Activated naive CD4-positive, alpha-beta T cell treated with anti-CD3 and anti-CD28 coated beads, Interleukin-2, amount 50 U/mL, for 72 hours (primary cell): Measurements from ENCODE around the gene DHX15. TPM values are rescaled to one million over a fixed set of nuclear protein-coding genes. Genes with fewer than 3 reads are reported as not detected.
"Not testable (repeated sequence)": the region's sequence is repeated elsewhere in the genome, so short reads cannot be mapped to it uniquely, and the experiment has no call there.

ENCODE experiments used
- ATAC-seq, 2 donors: fragments of 150-1000 bp; cut with Tn5 transposase; 2 replicates each; pipeline ENCODE4 v1.10.0; 2021; ENCODE audit warnings: mild to moderate bottlenecking in 2 of 2, moderate library complexity in 2 of 2
- DNase-seq, 2 donors: peaks; one replicate each; pipeline ENCODE4 v3.0.0; 2021 to 2022; ENCODE audit warnings: low spot score in 2 of 2
- H3K27ac Mint-ChIP-seq, 2 donors: one replicate each; pipeline ENCODE4 v1.8.0; 2022; ENCODE audit warnings: mild to moderate bottlenecking in 2 of 2, mixed read lengths in 2 of 2
- H3K36me3 Mint-ChIP-seq, 2 donors: one replicate each; pipeline ENCODE4 v1.8.0; 2022; ENCODE audit warnings: mixed read lengths in 2 of 2
- H3K9me3 Mint-ChIP-seq, 2 donors: one replicate each; pipeline ENCODE4 v1.8.0; 2022; ENCODE audit warnings: mixed read lengths in 2 of 2
- total RNA-seq, 2 donors: library from RNA; stranded (reverse); gene quantifications; one replicate each; pipeline ENCODE4 v1.2.3, GENCODE V29; 2022

Gene DHX15
- total RNA-seq, 2 donors from 2014 or later = 204 to 221 TPM

GRCh38 chr4:24521544-24521943 is 62.8 kb downstream of the DHX15 start:
- ATAC-seq (no peak), DNase-seq (no peak)
- Mint-ChIP-seq H3K36me3 (peaks cover 9 to 69% of the 10 kb centered on the region in 2 donors), H3K9me3 (no peaks in the 10 kb centered on the region), H3K27ac (peak overlapping the region; percentile 6 to 17)

GRCh38 chr4:24519649-24520048 is 64.7 kb downstream of the DHX15 start:
- Mint-ChIP-seq H3K36me3 (peaks cover 4 to 58% of the 10 kb centered on the region in 2 donors), H3K9me3 (no peaks in the 10 kb centered on the region), H3K27ac (no peak overlapping the region)
- DNase-seq = no peak
- ATAC-seq = no peak

DNA sequence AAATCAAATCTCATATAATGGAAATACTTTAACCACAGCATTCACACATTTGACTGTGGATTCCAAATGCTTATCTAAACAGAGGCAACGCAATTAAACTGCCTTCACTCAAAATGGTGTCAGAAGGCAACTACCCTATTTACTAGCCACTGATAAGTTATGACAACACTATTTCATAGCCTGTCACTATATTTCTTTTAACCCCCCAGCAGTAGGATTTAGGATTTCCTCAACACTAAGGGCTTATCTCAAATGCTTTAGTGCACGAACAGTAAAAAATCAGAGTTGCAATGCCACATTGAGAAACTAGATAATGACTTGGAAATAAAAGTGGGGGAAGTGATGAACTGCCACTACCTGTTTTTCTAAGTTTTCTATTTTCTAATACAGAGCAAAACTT is 66.7 kb downstream of the DHX15 start:
- DNase-seq = no peak
- Mint-ChIP-seq H3K9me3 (no peaks in the 10 kb centered on the region), H3K27ac (peak overlapping the region in 1 of 2 donors; percentile 68), H3K36me3 (peaks cover 4 to 42% of the 10 kb centered on the region in 2 donors)
- ATAC-seq = peak in 1 of 2 donors; percentile 17

- Mint-ChIP-seq H3K9me3 (no peaks in the 10 kb centered on the region), H3K36me3 (peaks cover 4 to 35% of the 10 kb centered on the region in 2 donors)
- peak; percentile 37 to 70 for ATAC-seq
Measured at GRCh38 chr4:24516926-24517325, 67.4 kb downstream of the DHX15 start.

DNA sequence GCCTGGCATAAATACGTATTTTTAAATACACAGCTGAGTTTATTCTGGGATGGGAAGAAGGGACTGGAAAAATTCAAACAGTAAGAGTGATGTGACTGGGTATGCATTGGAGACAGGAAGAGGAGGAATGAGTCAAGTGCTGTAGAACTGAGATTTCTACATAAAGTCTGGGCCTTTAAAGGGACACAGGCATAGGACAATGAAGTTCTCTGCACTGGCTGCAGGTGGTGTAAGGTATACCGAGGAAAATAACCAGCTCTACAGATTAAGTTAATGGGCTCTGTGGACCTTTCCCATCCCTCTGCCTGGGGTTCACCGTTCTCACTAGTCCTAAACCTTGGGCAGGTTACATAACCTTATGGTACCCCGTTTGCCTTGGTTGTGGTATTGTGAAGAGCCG is 68.7 kb downstream of the DHX15 start:
- ATAC-seq (no peak), DNase-seq (no peak)
- peak overlapping the region; percentile 49 to 92 for H3K27ac Mint-ChIP-seq
- no peaks in the 10 kb centered on the region for H3K9me3 Mint-ChIP-seq
- peaks cover 4 to 26% of the 10 kb centered on the region in 2 donors for H3K36me3 Mint-ChIP-seq

More at GRCh38 chr4:24516926-24517325, 67.4 kb downstream of the DHX15 start:
- no peak for DNase-seq
- peak overlapping the region; percentile 15 to 56 for H3K27ac Mint-ChIP-seq

GRCh38 chr4:24514808-24515207 is 69.5 kb downstream of the DHX15 start:
- peaks cover 4 to 22% of the 10 kb centered on the region in 2 donors for H3K36me3 Mint-ChIP-seq
- peak overlapping the region; percentile 49 to 50 for H3K27ac Mint-ChIP-seq
- ATAC-seq (no peak), DNase-seq (no peak)
- no peaks in the 10 kb centered on the region for H3K9me3 Mint-ChIP-seq

DNA sequence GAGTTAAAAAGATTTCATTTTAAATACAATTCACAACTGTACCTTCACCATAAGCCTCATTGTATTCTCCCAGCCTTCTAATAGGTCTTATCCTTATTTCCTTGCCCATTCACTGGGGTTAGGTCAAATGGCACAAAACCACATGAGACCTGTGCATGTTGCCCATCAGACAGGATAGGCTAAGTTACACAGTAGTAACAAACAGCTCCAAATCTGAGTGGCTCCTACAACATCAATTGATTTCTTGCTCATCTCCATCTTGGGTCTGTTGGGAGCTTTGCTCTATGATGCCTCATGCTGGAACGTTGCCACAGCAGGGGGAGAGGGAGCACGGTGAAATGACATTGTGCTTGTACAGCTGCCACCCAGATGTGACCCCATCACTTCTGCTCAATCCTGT is 70.6 kb downstream of the DHX15 start:
- no peak for DNase-seq
- peak overlapping the region; percentile 47 to 49 for H3K27ac Mint-ChIP-seq
- H3K9me3 Mint-ChIP-seq = no peaks in the 10 kb centered on the region
- ATAC-seq = no peak
- H3K36me3 Mint-ChIP-seq = peaks cover 4 to 16% of the 10 kb centered on the region in 2 donors

GRCh38 chr4:24511371-24512063 is 72.8 kb downstream of the DHX15 start:
- Mint-ChIP-seq H3K9me3 (no peaks in the 10 kb centered on the region), H3K27ac (no peak overlapping the region), H3K36me3 (peaks cover 0 to 7% of the 10 kb centered on the region in 2 donors)
- ATAC-seq = no peak
- DNase-seq = no peak

DNA sequence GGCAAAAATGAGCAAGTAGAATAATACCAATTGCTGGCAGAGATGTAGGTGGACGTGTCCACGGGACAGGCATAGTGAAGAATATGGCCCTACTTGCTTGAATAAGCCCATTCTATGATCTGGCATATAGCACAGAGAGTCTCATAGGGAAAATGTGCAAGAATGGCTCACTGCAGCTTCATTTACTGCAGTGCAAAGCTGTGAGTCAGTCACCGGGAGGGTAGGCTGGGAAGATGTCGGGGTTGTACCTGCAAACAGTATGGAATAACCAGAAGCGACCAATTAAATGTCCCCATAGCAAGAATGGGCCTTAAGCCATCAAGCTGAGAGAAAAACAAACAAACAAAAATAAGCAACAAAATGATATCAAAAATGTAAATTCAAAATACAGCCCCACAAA is 74.3 kb downstream of the DHX15 start:
- DNase-seq = no peak
- no peak for ATAC-seq
- Mint-ChIP-seq H3K36me3 (no peaks in the 10 kb centered on the region), H3K9me3 (no peaks in the 10 kb centered on the region), H3K27ac (peak overlapping the region in 1 of 2 donors; percentile 29)

DNA sequence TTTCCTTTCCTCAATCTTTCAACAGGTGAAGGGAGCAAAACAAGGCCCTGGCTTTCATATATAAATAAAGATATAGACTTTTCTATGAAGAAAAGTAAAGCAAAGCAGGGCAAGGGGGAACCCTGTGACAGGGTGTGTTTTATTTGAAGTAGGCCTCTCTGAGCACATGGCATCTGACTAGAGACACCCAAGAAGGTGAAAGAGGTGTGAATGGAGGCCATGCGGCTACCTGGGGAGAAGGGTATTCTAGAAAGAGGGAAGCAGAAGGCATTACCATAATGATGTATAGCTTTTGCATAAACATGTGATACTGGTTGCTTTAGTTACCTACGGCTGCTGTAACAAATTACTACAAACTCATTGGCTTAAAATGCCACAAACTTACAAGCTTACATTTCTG is 75.8 kb downstream of the DHX15 start:
- H3K9me3 Mint-ChIP-seq = no peaks in the 10 kb centered on the region
- H3K36me3 Mint-ChIP-seq = no peaks in the 10 kb centered on the region
- DNase-seq (no peak), ATAC-seq (no peak)
- H3K27ac Mint-ChIP-seq = peak overlapping the region in 1 of 2 donors; percentile 68

DNA sequence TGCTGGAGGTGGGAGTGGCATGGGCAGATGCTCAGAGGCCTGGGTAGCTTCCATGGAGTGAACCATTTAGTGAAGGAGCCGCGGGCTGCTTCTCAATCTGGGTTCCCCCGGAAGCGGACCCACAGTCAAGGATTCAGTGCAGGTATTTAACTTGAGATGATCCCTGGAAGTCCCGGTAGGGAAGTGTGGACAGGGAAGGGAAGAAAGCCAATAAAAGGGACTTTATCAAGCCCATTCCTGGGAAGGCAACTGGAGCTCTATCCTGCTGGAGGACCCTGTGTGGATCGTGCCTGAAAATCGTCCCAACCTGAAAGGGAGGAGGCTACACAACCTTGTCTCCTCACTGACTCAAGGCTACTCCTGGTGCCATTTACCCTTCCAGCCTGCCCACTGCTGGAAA is 76.9 kb downstream of the DHX15 start:
- no peaks in the 10 kb centered on the region for H3K9me3 Mint-ChIP-seq
- H3K27ac Mint-ChIP-seq = peak overlapping the region in 1 of 2 donors; percentile 70
- DNase-seq (no peak), ATAC-seq (peak in 1 of 2 donors; percentile 46)
- no peaks in the 10 kb centered on the region for H3K36me3 Mint-ChIP-seq

DNA sequence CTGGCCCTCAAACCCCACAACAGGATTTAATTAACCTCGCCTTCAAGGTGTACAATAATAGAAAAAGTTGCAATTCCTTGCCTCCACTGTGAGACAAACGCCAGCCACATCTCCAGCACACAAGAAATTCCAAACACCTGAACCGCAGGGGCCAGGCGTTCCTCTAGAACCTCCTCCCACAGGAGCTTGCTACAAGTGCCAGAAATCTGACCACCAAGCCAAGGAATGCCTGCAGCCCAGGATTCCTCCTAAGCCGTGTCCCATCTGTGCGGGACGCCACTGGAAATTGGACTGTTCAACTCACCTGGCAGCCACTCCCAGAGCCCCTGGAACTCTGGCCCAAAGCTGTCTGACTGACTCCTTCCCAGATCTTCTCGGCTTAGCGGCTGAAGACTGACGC is 81.3 kb downstream of the DHX15 start:
- DNase-seq, ATAC-seq, H3K9me3 Mint-ChIP-seq, H3K36me3 Mint-ChIP-seq: not testable (repeated sequence)
- H3K27ac Mint-ChIP-seq = peak overlapping the region in 1 of 2 donors; percentile 44

DNA sequence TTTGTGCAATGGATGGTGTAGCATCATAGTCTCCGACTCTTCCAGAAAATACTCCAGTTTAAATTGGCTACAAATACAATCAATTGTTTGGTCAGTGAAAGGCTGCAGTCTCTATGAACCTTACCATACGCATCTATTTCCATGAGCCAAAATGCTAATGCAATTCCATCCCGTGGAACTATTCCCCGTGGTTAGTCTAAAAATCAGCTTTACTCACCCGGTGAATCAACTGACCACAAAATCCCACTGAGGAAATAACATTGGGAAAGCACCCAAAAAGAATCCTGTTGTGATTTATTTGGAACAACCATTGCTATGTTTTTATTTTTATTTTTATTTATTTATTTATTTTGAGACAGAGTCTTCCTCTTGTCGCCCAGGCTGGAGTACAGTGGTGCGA is 87.1 kb downstream of the DHX15 start:
- DNase-seq (no peak), ATAC-seq (no peak)
- no peak overlapping the region for H3K27ac Mint-ChIP-seq
- peaks cover under 1 to 1% of the 10 kb centered on the region in 2 donors for H3K9me3 Mint-ChIP-seq
- no peaks in the 10 kb centered on the region for H3K36me3 Mint-ChIP-seq

DNA sequence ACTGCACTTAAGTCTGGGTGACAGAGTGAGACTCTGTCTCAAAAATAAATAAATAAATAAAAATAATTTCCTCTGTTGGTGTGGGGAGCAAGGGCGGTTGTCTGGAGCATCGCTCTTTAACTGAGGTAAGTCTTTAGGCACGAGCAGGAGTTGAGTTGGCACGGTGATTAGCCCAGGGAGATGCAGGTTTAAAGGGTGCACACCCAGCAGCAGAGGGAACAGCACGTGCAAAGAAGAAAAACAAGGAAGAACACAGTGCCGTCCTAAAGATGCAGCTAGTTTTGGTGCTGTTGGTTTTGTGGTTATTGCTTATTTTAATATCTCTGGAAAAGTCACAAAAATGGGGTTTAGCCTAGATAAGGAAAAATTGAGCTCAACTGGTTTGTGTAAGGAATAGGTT is 87.8 kb downstream of the DHX15 start:
- Mint-ChIP-seq H3K27ac (no peak overlapping the region), H3K9me3 (peaks cover 4 to 5% of the 10 kb centered on the region in 2 donors), H3K36me3 (no peaks in the 10 kb centered on the region)
- DNase-seq = no peak
- no peak for ATAC-seq

- no peak for DNase-seq
- Mint-ChIP-seq H3K27ac (no peak overlapping the region), H3K9me3 (peaks cover 4 to 5% of the 10 kb centered on the region in 2 donors), H3K36me3 (no peaks in the 10 kb centered on the region)
- no peak for ATAC-seq
Measured at GRCh38 chr4:24495388-24495787, 89.0 kb downstream of the DHX15 start.

- ATAC-seq (no peak), DNase-seq (no peak)
- Mint-ChIP-seq H3K36me3 (no peaks in the 10 kb centered on the region), H3K9me3 (peaks cover 4 to 5% of the 10 kb centered on the region in 2 donors), H3K27ac (no peak overlapping the region)
Measured at GRCh38 chr4:24489870-24490269, 94.5 kb downstream of the DHX15 start.

- Mint-ChIP-seq H3K9me3 (peaks cover 4 to 5% of the 10 kb centered on the region in 2 donors), H3K27ac (no peak overlapping the region), H3K36me3 (no peaks in the 10 kb centered on the region)
- ATAC-seq (peak; percentile 70 to 73), DNase-seq (peak in 1 of 2 donors; percentile 81)
Measured at GRCh38 chr4:24488399-24489164, 95.8 kb downstream of the DHX15 start.
